HEK293 (cell line): ENCODE data around the gene SPTLC1.

Source experiments
- HOXA7 ChIP-seq: sonication (generic); formaldehyde crosslinking; IDR thresholded peaks from 2 replicates; pipeline ENCODE4 v1.8.1; 2022; ENCODE audit warnings: missing genetic modification reagents, borderline replicate concordance
- KLF16 ChIP-seq: fragments of 450-650 bp; formaldehyde crosslinking; IDR thresholded peaks from 2 replicates; pipeline ENCODE4 v1.5.1; 2017; ENCODE audit warnings: missing biosample characterization, missing genetic modification characterization
- KLF9 ChIP-seq: fragments of 450-650 bp; formaldehyde crosslinking; IDR thresholded peaks from 2 replicates; pipeline ENCODE4 v1.5.1; 2016; ENCODE audit warnings: missing biosample characterization, missing genetic modification characterization, low read depth
- MYNN ChIP-seq: fragments of 450-650 bp; formaldehyde crosslinking; IDR thresholded peaks from 2 replicates; pipeline ENCODE4 v1.5.1; 2016; ENCODE audit warnings: missing biosample characterization, missing genetic modification characterization, borderline replicate concordance
- ZFP69B ChIP-seq: fragments of 450-650 bp; formaldehyde crosslinking; IDR thresholded peaks from 2 replicates; pipeline ENCODE4 v1.5.1; 2016; ENCODE audit warnings: missing biosample characterization, missing genetic modification characterization
- ZNF549 ChIP-seq: fragments of 450-650 bp; IDR thresholded peaks from 2 replicates; pipeline ENCODE4 v1.5.1; 2018; ENCODE audit warnings: missing biosample characterization, missing genetic modification characterization, mild to moderate bottlenecking, inconsistent platforms, moderate library complexity
- ZNF670 ChIP-seq: fragments of 450-650 bp; formaldehyde crosslinking; IDR thresholded peaks from 2 replicates; pipeline ENCODE4 v1.5.1; 2016; ENCODE audit warnings: missing biosample characterization, missing genetic modification characterization, low read depth
- ZNF707 ChIP-seq: fragments of 450-650 bp; formaldehyde crosslinking; IDR thresholded peaks from 2 replicates; pipeline ENCODE4 v1.5.1; 2016; ENCODE audit warnings: missing biosample characterization, missing genetic modification characterization
- ZSCAN16 ChIP-seq: fragments of 450-650 bp; formaldehyde crosslinking; IDR thresholded peaks from 2 replicates; pipeline ENCODE4 v1.5.1; 2016; ENCODE audit warnings: missing biosample characterization, missing genetic modification characterization
- TF ChIP-seq, protein P1 (sequence below): fragments of 450-650 bp; formaldehyde crosslinking; IDR thresholded peaks from 2 replicates; pipeline ENCODE4 v1.5.1; 2016; ENCODE audit warnings: missing biosample characterization, missing genetic modification characterization
- TF ChIP-seq, protein P2 (sequence below): fragments of 450-650 bp; formaldehyde crosslinking; IDR thresholded peaks from 2 replicates; pipeline ENCODE4 v1.5.1; 2016; ENCODE audit warnings: missing biosample characterization, missing genetic modification characterization
- TF ChIP-seq, protein P3 (sequence below): fragments of 450-650 bp; formaldehyde crosslinking; IDR thresholded peaks from 2 replicates; pipeline ENCODE4 v1.5.1; 2016; ENCODE audit warnings: missing biosample characterization, missing genetic modification characterization
- TF ChIP-seq, protein P4 (sequence below): fragments of 450-650 bp; formaldehyde crosslinking; IDR thresholded peaks from 2 replicates; pipeline ENCODE4 v1.5.1; 2016; ENCODE audit warnings: missing biosample characterization, missing genetic modification characterization
- TF ChIP-seq, protein P5 (sequence below): fragments of 450-650 bp; formaldehyde crosslinking; IDR thresholded peaks from 2 replicates; pipeline ENCODE4 v1.5.1; 2017; ENCODE audit warnings: missing biosample characterization, missing genetic modification characterization

DNA sequence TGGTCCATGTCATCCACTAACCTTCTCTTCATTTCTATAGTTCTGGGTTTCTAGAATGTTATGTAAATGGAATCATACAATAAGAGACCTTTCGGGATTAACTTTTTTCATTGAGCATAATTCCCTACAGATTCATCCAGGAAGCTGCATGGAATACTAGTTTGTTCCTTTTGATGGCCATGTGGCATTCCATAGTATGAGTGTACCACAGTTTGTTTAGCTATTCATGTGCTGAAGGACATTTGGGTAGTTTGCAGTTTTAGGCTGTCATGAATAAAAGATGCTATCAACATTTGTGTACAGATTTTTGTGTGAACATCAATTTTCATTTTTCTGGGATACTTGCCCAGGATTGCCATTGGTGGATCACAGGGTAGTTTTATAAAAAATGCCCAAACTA is 6.8 kb upstream of the SPTLC1 start:
- TF ChIP-seq, protein P1, sequence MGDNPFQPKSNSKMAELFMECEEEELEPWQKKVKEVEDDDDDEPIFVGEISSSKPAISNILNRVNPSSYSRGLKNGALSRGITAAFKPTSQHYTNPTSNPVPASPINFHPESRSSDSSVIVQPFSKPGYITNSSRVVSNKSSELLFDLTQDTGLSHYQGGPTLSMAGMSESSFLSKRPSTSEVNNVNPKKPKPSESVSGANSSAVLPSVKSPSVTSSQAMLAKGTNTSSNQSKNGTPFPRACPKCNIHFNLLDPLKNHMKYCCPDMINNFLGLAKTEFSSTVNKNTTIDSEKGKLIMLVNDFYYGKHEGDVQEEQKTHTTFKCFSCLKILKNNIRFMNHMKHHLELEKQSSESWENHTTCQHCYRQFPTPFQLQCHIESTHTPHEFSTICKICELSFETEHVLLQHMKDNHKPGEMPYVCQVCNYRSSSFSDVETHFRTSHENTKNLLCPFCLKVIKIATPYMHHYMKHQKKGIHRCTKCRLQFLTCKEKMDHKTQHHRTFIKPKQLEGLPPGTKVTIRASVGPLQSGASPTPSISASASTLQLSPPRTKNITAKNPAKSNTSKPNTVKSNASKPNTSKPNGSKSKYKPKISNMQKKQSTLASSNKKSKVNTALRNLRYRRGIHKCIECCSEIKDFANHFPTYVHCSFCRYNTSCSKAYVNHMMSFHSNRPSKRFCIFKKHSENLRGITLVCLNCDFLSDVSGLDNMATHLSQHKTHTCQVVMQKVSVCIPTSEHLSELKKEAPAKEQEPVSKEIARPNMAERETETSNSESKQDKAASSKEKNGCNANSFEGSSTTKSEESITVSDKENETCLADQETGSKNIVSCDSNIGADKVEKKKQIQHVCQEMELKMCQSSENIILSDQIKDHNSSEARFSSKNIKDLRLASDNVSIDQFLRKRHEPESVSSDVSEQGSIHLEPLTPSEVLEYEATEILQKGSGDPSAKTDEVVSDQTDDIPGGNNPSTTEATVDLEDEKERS (tag by site-specific recombination) = no peak
- TF ChIP-seq, protein P2, sequence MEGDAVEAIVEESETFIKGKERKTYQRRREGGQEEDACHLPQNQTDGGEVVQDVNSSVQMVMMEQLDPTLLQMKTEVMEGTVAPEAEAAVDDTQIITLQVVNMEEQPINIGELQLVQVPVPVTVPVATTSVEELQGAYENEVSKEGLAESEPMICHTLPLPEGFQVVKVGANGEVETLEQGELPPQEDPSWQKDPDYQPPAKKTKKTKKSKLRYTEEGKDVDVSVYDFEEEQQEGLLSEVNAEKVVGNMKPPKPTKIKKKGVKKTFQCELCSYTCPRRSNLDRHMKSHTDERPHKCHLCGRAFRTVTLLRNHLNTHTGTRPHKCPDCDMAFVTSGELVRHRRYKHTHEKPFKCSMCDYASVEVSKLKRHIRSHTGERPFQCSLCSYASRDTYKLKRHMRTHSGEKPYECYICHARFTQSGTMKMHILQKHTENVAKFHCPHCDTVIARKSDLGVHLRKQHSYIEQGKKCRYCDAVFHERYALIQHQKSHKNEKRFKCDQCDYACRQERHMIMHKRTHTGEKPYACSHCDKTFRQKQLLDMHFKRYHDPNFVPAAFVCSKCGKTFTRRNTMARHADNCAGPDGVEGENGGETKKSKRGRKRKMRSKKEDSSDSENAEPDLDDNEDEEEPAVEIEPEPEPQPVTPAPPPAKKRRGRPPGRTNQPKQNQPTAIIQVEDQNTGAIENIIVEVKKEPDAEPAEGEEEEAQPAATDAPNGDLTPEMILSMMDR (tag by site-specific recombination) = no peak
- TF ChIP-seq KLF16 (tag by site-specific recombination) = no peak
- no peak for TF ChIP-seq MYNN
- TF ChIP-seq, protein P3, sequence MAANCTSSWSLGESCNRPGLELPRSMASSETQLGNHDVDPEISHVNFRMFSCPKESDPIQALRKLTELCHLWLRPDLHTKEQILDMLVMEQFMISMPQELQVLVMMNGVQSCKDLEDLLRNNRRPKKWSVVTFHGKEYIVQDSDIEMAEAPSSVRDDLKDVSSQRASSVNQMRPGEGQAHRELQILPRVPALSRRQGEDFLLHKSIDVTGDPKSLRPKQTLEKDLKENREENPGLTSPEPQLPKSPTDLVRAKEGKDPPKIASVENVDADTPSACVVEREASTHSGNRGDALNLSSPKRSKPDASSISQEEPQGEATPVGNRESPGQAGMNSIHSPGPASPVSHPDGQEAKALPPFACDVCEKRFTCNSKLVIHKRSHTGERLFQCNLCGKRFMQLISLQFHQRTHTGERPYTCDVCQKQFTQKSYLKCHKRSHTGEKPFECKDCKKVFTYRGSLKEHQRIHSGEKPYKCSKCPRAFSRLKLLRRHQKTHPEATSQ = no peak
- TF ChIP-seq ZFP69B (tag by site-specific recombination) = no peak
- TF ChIP-seq HOXA7 = no peak
- TF ChIP-seq ZNF707 = no peak
- TF ChIP-seq KLF9 (tag by site-specific recombination) = no peak
- TF ChIP-seq, protein P4, sequence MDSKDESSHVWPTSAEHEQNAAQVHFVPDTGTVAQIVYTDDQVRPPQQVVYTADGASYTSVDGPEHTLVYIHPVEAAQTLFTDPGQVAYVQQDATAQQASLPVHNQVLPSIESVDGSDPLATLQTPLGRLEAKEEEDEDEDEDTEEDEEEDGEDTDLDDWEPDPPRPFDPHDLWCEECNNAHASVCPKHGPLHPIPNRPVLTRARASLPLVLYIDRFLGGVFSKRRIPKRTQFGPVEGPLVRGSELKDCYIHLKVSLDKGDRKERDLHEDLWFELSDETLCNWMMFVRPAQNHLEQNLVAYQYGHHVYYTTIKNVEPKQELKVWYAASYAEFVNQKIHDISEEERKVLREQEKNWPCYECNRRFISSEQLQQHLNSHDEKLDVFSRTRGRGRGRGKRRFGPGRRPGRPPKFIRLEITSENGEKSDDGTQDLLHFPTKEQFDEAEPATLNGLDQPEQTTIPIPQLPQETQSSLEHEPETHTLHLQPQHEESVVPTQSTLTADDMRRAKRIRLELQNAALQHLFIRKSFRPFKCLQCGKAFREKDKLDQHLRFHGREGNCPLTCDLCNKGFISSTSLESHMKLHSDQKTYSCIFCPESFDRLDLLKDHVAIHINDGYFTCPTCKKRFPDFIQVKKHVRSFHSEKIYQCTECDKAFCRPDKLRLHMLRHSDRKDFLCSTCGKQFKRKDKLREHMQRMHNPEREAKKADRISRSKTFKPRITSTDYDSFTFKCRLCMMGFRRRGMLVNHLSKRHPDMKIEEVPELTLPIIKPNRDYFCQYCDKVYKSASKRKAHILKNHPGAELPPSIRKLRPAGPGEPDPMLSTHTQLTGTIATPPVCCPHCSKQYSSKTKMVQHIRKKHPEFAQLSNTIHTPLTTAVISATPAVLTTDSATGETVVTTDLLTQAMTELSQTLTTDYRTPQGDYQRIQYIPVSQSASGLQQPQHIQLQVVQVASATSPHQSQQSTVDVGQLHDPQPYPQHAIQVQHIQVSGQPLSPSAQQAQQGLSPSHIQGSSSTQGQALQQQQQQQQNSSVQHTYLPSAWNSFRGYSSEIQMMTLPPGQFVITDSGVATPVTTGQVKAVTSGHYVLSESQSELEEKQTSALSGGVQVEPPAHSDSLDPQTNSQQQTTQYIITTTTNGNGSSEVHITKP (tag by site-specific recombination) = no peak
- TF ChIP-seq ZSCAN16 (tag by site-specific recombination) = no peak
- TF ChIP-seq ZNF670 (tag by site-specific recombination) = no peak
- TF ChIP-seq, protein P5, sequence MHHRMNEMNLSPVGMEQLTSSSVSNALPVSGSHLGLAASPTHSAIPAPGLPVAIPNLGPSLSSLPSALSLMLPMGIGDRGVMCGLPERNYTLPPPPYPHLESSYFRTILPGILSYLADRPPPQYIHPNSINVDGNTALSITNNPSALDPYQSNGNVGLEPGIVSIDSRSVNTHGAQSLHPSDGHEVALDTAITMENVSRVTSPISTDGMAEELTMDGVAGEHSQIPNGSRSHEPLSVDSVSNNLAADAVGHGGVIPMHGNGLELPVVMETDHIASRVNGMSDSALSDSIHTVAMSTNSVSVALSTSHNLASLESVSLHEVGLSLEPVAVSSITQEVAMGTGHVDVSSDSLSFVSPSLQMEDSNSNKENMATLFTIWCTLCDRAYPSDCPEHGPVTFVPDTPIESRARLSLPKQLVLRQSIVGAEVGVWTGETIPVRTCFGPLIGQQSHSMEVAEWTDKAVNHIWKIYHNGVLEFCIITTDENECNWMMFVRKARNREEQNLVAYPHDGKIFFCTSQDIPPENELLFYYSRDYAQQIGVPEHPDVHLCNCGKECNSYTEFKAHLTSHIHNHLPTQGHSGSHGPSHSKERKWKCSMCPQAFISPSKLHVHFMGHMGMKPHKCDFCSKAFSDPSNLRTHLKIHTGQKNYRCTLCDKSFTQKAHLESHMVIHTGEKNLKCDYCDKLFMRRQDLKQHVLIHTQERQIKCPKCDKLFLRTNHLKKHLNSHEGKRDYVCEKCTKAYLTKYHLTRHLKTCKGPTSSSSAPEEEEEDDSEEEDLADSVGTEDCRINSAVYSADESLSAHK = no peak
- no peak for TF ChIP-seq ZNF549
